Measurements from ENCODE around the gene CHST11. TPM values are rescaled to one million over a fixed set of nuclear protein-coding genes. Genes with fewer than 3 reads are reported as not detected.

Gene CHST11
- total RNA-seq, 1 donor from 2014 or later, result 15.5 TPM

DNA sequence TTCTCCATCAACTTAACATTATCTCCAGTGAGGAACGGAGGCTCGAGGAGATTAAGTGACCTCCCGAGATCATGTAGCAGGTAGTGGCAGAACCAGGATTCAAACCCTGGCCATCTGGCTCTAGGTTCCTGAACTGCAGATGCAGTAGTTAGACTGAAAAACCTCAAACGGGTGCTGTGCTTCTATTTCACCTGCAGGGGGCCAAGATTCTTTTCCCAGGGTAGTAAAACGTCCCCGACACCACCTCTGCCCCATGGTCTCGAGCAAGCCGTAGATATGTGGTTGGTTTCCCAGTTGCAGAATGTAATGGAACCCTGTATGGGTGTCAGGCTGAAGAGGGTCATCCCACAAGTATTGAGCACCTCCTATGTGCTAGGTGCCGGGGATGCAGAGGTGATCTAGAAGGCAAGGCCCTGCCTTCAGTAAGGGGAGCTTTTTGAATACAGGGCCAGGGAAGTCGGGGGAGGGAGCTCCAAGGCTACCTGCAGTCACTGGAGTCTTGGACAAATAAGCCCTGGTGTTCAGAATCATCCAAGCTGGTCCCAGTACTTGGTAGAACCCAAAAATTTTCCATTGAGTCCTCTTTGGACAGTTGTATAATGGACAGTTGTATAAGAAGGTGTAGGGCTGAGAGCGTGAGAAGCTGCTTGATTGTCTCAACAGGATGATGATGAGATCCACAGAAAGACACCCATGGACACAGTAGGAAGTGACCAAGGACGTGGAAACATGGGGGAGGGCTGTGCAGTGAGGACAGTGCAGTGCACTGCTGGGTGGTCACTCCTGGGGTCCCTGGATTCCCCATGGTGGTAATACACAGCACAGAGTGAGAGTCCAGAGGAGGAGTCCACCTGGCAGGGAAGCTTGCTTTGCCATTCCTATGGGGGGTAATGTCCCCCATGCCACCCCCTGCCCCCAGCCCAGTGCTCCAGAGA is 197.2 kb downstream of the CHST11 start:
- no peaks in the 10 kb centered on the region for H3K9me3 Mint-ChIP-seq
- TF ChIP-seq, protein P1, sequence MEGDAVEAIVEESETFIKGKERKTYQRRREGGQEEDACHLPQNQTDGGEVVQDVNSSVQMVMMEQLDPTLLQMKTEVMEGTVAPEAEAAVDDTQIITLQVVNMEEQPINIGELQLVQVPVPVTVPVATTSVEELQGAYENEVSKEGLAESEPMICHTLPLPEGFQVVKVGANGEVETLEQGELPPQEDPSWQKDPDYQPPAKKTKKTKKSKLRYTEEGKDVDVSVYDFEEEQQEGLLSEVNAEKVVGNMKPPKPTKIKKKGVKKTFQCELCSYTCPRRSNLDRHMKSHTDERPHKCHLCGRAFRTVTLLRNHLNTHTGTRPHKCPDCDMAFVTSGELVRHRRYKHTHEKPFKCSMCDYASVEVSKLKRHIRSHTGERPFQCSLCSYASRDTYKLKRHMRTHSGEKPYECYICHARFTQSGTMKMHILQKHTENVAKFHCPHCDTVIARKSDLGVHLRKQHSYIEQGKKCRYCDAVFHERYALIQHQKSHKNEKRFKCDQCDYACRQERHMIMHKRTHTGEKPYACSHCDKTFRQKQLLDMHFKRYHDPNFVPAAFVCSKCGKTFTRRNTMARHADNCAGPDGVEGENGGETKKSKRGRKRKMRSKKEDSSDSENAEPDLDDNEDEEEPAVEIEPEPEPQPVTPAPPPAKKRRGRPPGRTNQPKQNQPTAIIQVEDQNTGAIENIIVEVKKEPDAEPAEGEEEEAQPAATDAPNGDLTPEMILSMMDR (conservative IDR thresholded peaks at IDR 0.05), result peak; percentile 66
- peaks cover 51% of the 10 kb centered on the region for H3K4me1 Mint-ChIP-seq (ENCODE audit: unreplicated experiment)
- no peaks in the 10 kb centered on the region for H3K36me3 Mint-ChIP-seq
- no peak for DNase-seq (ENCODE audit: extremely low spot score, unreplicated experiment)
- no peak overlapping the region for H3K27ac Mint-ChIP-seq
- H3K27me3 Mint-ChIP-seq, result no peaks in the 10 kb centered on the region
- H3K4me3 Mint-ChIP-seq, result no peak overlapping the region

DNA sequence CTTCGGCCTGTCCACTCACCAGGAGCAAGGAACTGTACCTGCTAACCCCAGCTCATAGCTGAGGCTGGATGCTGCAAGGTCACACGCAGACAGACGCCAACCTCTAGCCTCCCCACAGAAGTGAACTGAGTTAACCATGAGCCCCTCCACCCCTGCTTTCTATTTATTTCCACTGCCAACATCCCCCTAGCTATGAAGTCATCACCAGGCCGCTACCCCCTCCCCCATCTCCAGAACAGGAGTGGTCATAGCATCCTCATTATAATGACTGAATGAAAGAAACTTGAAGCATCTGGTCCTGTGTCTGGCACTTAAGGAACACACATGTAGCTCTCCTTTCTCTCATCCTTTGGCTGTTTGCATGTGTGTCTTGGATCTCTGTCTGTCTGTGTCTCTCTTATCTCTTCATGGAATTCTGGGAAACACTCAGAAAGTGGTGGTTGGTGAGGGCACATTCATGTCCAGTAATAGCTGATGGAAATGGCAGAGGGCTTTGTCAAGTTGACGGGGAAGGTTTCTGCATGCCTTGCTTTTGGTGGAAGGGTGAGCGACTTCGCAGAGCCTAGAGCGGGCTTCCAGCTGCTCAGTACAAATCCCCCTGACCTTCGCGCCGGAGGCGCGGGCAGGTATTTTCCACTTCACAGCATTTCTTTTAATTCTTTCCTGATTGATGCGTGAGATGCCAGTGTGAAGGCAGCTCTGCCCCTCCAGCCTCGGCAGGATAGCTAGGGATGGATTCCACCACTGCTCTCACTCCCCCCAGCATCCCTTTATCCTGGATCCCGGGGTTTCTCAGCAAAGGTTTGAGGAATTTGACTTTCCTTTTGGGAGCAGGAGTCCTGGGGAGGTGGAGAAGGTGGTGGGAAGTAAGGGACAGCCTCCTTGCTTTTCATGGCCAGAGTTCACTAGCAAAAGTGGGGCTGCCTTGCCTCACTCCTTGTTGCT is 198.2 kb downstream of the CHST11 start:
- Mint-ChIP-seq H3K9me3 (no peaks in the 10 kb centered on the region), H3K4me3 (no peak overlapping the region), H3K27ac (no peak overlapping the region), H3K27me3 (no peaks in the 10 kb centered on the region), H3K36me3 (no peaks in the 10 kb centered on the region), H3K4me1 (ENCODE audit: unreplicated experiment) (peaks cover 44% of the 10 kb centered on the region)
- TF ChIP-seq, protein P1 (conservative IDR thresholded peaks at IDR 0.05), result no peak
- no peak for DNase-seq (ENCODE audit: extremely low spot score, unreplicated experiment)

DNA sequence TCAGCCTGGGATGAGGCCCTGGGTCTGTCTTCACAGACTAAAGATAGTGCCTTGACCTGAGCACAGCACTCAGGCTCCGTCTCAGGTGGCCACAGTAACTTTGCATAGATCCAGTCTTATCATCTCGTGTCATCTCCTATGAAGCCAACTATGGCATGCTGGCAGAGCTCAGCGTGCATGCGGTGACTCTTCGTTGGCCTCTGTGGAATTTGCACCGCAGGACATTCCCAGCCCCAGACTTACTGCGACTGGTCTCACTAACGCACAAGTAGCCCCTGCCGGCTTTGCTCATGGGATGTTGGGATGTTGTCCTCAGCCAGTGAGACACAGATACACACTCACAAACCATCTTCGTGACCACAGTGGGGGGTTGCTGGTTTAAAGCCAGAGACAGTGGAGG is 199.6 kb downstream of the CHST11 start:
- Mint-ChIP-seq H3K9me3 (no peaks in the 10 kb centered on the region), H3K27me3 (no peaks in the 10 kb centered on the region), H3K27ac (no peak overlapping the region), H3K36me3 (no peaks in the 10 kb centered on the region), H3K4me1 (ENCODE audit: unreplicated experiment) (peaks cover 37% of the 10 kb centered on the region), H3K4me3 (no peak overlapping the region)
- no peak for DNase-seq (ENCODE audit: extremely low spot score, unreplicated experiment)
- TF ChIP-seq, protein P1 (conservative IDR thresholded peaks at IDR 0.05), result no peak

DNA sequence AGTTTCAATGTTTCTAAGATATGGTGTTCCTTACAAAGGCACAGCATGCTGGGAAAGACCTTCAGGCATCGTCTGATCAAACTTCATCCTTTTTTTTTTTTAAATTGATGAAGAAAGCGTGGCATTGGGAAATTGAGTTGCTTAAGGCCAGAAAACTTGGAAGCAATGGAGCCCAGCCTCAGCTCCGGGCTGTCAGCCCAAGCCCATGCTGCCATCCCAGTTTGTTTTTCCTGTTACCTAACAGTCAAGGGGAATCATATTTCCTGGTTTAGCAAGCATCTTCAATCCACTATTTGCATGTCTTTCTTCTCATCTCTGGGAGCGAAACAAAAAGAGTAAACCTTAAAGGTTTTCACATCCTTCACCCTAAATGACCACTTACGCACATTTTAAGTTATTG is 200.2 kb downstream of the CHST11 start:
- no peak overlapping the region for H3K4me3 Mint-ChIP-seq
- H3K4me1 Mint-ChIP-seq (ENCODE audit: unreplicated experiment), result peaks cover 32% of the 10 kb centered on the region
- DNase-seq (ENCODE audit: extremely low spot score, unreplicated experiment), result no peak
- TF ChIP-seq, protein P1 (conservative IDR thresholded peaks at IDR 0.05), result no peak
- no peaks in the 10 kb centered on the region for H3K9me3 Mint-ChIP-seq
- H3K36me3 Mint-ChIP-seq, result no peaks in the 10 kb centered on the region
- H3K27ac Mint-ChIP-seq, result no peak overlapping the region
- H3K27me3 Mint-ChIP-seq, result no peaks in the 10 kb centered on the region

DNA sequence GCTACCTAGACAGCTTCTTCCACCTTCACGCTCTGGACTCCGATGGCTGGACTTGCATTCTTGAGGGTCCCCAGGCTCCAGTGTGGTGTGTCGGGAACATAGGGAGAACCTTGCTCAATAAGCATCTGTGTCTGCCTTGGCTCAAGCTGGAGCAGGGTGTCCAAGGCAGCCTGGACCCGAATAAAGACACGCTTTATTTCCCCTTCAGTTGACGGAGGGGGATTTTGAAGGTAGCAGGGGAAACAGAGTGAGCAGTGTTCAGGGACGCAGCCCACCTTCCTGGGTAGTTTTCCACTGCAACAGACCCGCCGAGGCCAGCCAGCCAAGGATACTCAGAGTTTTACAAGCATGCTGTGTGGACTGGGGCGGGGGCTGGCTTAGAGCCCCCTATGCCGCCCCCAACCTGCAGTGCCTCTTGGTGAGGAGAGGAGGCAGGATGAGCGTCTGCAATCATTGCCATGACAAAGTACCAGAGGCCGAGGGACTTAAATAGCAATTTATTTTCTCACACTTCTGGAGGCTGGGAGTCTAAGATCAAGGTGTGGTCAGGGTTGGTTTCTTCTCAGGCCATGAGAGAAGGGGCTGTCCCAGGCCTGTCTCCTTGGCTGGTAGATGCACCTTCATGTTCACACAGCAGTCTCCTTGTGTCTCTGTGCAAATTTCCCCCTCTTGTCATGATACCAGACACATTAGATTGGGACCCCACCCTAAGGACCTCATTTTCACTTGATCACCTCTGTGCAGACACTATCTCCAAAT is 201.2 kb downstream of the CHST11 start:
- TF ChIP-seq, protein P1 (conservative IDR thresholded peaks at IDR 0.05), result no peak
- Mint-ChIP-seq H3K4me3 (no peak overlapping the region), H3K9me3 (no peaks in the 10 kb centered on the region), H3K36me3 (no peaks in the 10 kb centered on the region), H3K27me3 (no peaks in the 10 kb centered on the region), H3K27ac (no peak overlapping the region), H3K4me1 (ENCODE audit: unreplicated experiment) (peaks cover 31% of the 10 kb centered on the region)
- DNase-seq (ENCODE audit: extremely low spot score, unreplicated experiment), result no peak
